Activated CD4-positive, alpha-beta T cell treated with anti-CD3 and anti-CD28 coated beads, Interleukin-2, amount 50 U/mL, for 4 hours (primary cell): ENCODE data around the gene NUP98.
A peak's percentile ranks its signal among the peaks of the same experiment; 100 is the strongest.
"Not testable (repeated sequence)": the region's sequence is repeated elsewhere in the genome, so short reads cannot be mapped to it uniquely, and the experiment has no call there.

Experiments used
- DNase-seq, 2 experiments: peaks; one replicate each; pipeline ENCODE4 v3.0.0-alpha.2; 2020

Gene NUP98

DNA sequence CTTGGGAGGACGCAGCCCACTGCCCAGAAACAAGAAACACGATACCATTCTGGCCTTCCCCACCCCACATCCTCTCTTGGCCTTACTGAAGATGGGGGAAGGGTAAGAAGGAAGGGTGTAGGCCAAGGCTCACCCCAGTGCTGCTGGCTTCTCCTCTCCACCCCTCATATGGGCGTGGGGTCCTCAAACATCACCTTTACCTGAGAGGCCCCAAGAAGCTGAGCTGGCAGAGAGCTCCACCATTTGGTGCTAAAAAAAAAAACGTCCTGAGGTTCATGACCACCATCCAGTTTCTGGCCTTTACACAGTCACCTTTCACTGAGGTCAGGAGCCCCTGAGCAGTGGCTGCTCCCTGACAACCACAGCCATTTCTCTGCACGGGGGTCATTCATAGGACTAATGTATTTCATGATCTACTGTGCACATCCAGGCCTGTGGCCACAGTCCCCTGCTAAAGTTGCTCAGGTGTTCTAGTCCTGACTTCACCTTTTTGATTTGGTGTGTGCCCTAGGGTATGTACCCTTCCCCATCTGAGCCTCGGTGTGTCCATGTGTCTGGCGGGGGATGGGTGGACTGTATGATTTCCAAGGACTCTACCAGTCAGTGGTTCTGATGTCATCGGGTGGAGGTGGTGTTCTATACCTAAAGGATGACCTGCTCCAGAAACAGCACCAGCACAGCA, 28.3 kb upstream of the NUP98 start:
- no peak for DNase-seq

DNA sequence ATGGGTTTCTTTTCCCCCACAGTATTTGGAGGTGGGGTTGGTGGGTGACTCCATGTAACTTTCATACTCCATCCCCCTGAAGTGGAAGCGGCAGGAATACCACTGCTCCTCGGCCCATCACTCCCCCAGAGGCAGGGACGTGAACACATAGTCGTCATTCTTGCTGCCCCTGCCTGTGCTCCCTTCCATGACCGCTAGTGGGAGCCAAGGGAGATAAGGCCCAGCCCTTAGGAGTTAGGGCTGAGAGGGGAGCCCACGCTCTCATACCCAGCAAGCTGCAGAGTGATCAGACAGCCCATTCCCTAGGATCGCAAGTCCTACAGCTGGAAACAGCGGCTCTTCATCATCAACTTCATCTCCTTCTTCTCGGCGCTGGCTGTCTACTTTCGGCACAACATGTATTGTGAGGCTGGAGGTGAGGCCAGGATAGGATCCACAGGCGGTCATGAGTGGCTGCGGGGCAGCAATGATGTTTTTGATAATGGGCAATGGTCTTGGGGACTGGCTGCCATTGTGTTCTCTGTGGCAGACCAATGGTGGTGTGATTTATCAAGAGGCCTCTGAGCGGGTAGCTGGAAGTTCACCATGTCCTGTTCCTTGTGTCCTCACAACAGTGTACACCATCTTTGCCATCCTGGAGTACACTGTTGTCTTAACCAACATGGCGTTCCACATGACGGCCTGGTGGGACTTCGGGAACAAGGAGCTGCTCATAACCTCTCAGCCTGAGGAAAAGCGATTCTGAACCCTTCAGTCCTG, 27.5 kb upstream of the NUP98 start:
- peak; percentile 84 to 85 for DNase-seq

DNA sequence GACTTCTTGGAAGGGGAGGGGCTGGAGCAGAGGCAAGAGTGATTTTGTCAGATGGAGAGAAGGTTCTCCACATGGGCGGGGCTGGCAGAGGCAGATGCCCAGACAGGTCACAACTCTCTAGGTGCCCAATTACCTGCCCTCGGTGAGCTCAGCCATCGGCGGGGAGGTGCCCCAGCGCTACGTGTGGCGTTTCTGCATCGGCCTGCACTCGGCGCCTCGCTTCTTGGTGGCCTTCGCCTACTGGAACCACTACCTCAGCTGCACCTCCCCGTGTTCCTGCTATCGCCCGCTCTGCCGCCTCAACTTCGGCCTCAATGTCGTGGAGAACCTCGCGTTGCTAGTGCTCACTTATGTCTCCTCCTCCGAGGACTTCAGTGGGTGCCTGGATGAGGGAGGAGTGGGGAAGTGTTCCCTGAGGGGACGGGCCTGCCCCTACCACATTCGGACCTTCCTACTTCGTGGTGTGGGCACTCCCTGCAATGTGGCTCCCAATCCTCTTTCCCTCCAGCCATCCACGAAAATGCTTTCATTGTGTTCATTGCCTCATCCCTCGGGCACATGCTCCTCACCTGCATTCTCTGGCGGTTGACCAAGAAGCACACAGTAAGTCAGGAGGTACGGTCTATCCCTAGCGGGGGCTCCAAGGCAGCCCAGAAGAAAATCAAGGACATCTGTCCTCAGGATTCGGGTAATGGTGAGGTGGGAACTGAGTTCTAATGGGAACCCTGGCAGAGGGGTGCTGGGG, 26.6 kb upstream of the NUP98 start:
- DNase-seq = no peak

DNA sequence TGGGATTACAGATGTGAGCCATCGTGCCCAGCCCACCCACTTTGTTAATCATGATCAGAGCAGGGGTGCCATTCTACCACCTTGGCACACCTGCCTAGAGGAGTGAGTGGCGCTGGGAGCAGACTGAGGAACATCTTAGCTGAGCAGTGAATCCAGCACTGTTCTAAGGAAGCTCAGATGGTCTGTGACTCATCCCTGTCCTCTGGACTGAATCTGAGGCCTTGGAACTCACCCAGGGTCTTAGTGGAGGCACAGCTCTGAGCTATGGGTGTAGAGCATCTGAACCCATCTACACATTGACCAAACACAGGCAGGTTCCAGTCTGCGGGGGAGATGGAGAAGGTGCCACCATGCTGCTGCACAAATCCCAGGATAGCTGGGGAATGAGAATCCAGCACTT, 25.9 kb upstream of the NUP98 start:
- no peak for DNase-seq

DNA sequence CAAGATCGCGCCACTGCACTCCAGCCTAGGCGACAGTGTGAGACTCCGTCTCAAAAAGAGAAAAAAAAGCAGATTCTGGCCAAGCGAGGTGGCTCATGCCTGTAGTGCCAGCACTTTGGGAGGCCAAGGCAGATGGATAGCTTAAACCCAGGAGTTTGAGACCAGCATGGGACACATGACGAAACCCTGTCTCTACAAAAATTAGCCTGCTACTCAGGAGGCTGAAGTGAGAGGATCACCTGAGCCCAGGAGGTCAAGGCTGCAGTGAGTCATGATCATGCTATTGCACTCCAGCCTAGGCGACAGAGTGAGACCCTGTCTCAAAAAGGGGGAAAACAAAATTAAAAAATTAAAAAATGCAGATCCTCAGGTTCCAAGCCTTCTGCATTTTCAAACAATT, 25.0 kb upstream of the NUP98 start:
- no peak for DNase-seq

DNA sequence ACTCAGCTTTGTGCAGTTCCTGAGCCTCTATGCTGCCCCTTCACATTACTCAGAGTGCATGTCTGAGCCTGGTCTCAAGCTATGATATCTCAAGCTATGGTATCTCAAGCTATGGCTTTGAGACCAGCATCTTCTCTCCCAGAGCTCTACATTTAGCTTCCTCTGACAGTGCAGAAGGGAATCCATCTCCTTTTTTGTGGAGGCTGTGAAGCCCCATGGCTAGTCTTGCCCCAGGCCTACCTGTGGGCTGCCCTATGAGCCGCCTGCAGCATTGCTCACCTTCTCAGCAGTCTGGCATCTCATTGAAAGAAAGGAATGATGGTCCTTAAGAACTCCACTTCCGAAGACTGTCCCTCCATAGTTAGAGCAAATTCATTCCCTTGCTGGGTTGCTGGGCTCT, 23.6 kb upstream of the NUP98 start:
- DNase-seq = no peak

DNA sequence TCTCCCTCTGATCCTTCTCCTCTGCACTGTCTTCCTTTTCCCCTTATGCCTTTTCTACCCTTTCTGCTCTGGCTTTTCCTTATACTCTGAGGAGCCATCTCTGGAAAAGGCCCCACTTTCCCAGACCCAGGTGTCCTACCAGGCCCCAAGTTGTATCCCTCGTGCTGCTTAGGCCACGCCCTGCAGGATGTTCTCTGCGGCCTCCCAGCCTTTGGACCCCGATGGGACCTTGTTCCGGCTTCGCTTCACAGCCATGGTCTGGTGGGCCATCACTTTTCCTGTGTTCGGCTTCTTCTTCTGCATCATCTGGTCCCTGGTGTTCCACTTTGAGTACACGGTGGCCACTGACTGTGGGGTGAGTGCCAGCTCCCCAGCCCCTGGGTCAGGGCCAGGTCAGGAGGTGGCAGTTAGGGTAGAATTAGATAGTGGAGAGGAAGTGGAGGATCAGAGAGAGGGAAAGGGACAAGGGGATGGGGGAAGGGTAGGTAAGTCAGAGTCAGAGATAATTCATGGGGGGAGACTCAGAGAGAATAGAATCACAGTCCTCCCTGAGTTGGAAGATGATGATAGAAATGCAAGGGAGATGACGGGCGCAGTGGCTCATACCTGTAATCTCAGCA, 19.9 kb upstream of the NUP98 start:
- no peak for DNase-seq

DNA sequence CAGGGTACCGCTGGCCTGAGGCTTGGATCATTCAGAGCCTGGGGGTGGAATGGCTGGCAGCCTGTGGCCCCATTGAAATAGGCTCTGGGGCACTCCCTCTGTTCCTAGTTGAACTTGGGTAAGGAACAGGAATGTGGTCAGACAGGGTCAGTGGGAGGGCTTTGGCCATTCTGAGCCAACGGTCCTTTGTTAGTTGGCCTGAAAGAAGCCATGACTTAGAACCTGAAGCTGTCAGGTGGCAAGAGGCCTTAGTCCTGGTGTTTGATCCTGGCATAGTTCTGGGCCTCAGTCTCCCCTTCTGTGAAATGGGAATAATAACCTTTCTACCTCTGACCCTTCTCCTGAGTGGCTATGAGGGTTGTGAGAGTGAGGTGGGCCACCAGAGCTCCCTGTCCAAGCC, 19.3 kb upstream of the NUP98 start:
- DNase-seq = no peak

DNA sequence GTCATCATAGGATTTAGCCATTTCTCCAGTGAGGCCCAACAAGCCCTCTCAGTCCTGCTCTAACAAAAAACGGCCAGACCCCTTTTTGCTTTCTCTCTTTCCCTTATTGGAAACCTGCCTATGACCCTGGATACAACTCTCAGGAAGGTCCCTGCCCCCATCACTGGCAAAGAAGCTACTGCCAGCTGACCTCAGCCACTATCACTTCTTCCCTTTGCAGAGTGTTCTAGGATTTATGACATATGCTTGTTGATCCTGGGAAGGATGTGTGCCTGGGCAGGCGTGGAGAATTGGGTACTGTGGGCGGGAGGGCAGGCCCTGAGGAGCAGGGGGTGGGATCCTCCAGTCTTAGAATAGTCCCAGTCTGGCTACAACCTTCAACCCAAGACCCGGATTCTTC, 18.5 kb upstream of the NUP98 start:
- DNase-seq = no peak

DNA sequence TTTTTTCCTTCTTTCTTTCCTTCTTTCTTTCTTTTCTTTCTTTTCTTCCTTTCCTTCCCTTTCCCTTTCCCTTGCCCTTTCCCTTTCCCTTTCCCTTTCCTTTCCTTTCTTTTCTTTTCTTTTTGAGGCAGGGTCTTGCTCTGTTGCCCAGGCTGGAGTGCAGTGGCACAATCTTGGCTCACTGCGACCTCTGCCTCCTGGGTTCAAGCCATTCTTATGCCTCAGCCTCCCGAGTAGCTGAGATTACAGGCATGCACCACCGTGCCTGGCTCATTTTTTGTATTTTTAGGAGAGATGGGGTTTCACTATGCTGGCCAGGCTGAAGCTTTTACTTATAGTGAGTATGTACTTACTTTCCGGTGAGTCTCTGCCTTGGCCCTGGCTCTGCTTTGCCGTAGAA, 17.5 kb upstream of the NUP98 start:
- DNase-seq = not testable (repeated sequence)

DNA sequence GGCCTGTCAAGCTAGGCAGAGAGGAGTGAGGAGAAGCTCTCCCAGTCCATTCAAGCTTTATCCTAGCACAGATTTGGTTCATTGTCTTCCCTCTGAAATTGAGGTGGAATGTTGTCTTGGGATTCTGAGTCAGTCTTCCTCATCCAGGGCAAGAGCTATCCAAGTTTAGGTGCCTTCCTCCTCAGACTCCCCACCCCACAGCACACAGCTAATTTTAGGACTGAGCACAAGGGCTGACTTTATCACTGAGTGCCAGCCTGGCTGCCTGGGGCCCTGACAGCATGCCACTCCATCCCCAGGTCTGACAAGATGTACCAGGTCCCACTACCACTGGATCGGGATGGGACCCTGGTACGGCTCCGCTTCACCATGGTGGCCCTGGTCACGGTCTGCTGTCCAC, 13.6 kb upstream of the NUP98 start:
- no peak for DNase-seq

DNA sequence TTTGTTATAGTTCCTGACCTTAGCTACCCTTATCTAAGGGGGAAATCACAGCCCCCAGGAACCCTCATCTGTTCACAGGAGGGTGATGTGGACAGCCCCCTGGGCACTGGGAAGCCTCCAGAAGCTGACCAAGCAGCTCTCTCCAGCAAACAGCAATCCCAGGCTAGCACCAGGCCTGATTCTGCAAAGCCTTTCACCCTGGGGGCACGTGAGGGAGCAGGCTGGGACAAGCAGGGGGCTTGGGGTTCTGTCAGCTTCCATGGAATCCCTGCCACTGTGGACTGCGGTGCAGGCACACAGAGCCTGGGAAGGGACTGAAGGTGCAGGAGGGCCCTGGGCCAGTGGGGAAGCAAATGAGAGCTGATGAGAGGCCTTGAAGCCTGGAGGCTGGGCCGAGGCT, 13.1 kb upstream of the NUP98 start:
- DNase-seq = no peak

DNA sequence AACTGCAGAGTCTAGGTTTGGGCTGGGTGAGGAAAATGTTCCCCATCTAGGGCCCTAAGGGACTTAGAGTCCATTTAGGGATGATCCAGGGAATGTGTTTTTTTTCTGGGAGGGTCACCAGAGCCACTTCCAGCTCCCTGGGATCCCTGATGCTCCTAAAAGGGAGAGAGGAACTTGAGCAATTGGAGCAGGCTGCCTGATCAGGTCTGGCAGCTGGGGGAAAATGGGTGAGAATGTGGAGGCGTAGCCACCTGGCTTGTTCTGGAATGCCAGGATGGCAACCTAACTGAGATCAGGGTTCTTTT, 12.2 kb upstream of the NUP98 start:
- DNase-seq = no peak

DNA sequence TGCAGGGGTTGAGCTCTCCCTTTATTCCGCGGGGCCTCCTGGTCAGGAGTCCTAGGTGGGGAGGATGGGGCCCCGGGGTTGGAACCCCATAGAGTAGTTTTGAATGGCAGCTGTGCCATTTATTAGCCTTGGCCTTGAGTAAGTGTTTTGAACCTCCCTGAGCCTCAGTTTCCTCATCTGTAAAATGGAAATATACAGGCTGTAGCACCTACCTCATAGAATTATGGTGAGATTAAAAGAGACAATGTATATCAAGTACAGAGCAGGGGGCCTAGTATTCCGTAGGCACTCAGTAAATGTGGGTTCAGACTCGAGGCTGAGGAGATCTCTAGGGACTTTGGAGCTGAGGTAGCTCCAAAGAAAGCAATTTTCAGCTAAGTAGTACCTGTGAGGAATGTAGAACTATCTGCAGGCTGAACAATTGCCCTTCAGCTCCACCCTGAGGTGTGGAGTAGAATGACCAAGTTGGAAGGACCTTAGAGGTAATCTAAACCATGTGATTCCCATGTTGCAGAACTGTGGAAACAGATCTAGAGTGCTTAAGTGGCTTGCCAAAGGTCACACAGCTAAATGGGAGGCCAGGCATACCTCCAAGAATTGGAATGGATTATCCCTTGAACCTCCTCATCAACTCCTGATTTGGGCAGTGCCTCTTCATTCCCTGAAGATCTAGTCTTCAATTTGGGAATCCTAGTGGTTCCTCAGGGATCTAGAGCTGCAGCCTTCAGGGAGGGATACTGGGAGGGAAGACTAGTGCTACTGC, 11.7 kb upstream of the NUP98 start:
- peak in 1 of 2 experiments; percentile 28 for DNase-seq

DNA sequence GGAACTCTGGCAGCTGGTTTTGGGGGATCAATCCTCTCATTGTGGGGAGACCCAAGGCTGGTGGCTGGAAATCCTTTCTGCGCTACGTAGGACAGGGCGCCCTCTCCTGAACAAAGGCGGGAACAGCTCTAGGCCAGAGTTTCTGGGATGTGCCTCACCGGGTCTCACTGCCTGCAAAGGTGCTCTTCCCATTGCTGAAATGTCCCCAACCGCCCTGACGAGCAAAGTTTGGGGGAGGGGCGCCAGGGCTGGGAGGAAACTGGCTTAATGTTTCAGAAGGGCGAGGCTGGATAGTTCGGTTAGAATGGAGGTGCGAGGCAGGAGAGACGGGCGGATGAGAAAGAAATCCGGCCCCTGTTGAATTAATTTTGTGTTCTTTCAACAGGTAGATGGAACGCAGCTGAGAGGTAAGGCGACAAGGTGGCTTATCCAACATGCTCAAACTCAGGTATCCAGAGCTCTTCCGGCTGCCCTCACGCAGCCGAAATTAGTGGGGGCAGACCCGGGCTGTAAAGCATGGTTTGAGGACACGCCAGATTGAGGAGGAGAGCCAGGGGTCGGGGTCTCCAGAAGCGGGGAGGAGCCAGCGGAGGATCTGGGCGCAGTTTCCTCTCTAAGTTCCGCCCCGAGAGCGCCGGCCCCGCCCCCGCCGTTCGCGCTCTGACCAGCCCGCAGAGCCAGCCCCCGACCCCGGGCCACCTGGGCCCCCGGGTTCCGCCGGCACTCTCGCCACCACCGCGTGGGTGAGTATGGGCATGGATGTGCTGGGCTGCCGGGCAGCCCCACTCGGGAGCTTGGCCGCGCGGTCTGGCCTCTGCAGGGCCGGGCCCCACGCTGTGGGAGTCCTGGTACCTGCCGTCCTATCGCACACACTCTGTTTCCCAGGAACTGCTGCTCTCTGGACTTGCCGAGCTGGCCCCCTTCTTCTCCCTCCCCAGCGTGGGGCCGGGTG, 10.8 kb upstream of the NUP98 start, which contains the start of gene PGAP2:
PGAP2 (plus strand) TSS at position 652 of the 952 bp plus-strand sequence. CDS start 2,700 bp downstream, outside the sequence.
- DNase-seq = peak; percentile 40 to 42

DNA sequence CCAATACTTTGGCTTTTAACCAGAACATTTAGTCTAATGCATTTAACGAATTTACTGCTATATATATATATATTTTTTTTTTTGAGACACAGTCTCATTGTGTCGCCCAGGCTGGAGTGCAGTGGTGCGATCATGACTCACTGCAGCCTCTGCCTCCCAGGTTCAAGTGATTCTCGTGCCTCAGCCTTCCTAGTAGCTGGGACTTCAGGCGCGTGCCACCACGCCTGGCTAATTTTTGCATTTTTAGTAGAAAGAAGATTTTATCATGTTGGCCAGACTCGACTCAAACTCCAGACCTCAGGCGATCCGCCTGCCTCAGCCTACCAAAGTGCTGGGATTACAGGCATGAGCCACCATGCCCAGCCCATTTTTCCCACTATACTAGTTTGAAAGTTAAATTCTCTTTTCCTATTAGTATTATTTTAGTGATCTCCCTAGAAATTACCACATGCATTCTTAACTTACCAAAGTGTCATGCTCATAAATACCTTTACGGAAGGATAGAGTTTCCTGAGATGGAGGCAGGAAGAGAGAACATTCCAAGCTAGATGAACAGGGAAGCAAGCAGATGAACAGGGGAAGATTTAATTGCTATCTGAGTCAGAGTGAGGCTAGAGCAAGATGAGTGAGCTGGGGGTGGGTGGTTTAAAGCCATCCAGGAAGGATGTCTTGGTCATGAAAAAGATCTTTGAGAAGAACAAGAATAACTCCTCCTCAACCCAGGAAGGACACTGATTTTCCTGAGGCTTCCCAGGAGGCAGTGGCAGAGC, 6.6 kb upstream of the NUP98 start:
- DNase-seq = no peak

DNA sequence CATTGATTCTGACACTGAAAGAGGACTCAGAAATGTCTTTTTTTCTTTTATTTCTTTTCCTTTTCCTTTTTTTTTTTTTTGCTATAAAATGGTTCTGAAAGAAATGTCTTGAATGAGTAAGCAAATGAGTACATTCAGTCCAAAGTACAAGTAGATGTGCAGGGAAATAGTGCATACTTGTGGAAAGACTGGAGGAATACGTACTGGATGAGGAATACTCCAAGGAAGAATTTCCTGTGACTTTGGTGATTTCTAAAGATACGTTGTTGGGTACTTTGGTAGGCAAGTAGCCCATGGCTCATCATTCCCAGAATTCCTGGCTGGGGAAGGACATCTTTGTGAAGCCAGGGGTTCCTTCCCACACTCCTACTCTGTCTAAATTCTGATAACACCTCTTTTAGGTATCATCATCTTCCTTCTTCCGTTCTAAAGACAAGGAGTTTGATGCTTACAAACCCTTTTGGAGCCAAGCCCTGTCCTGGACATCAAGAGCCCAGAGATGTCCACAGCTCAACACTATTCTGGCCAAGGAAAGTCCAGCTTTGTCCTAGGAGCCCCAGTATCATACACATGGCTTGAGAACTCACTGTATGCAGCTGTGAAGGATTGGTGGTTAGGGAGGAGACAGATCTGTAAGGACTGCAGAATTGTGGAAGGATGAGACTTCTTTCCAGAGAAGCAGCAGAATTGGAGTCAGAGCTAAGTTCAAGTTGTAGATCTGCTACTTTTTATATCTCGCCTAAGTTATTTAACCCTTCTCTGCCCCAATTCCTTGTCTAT, 4.8 kb upstream of the NUP98 start:
- no peak for DNase-seq

DNA sequence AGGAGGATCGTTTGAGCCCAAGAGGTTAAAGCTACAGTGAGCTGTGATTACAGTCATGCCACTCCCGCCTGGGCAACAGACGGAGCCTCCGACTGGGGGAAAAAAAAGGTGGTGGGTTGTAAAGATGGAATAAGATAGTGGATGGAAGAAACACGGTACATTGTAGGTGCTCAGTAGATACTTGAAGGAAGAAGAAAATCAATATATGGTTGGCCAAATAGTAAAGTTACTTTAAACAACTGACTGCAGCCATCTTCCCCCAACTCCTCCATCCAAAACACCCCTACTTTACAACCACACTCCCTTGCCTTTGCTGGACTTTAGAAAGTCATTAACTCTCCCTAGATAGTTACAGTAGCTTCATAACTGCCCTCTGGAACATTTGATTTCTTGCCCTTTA, 2.5 kb upstream of the NUP98 start:
- no peak for DNase-seq

DNA sequence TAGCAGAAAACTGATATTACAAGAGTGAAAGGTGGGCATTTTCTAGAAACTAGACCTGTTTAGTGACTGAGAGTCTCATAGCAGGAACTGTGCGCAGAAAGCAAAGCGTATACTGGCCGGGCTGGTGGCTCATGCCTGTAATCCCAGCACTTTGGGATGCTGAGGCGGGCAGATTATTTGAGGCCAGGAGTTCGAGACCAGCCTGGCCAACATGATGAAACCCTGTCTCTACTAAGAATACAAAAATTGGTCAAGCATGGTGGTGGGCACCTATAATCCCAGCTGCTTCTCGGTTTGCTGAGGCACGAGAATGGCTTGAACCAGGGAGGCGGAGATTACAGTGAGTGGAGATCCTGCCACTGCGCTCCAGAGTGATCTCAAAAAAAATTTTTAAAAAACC, 1.8 kb upstream of the NUP98 start:
- DNase-seq = no peak

DNA sequence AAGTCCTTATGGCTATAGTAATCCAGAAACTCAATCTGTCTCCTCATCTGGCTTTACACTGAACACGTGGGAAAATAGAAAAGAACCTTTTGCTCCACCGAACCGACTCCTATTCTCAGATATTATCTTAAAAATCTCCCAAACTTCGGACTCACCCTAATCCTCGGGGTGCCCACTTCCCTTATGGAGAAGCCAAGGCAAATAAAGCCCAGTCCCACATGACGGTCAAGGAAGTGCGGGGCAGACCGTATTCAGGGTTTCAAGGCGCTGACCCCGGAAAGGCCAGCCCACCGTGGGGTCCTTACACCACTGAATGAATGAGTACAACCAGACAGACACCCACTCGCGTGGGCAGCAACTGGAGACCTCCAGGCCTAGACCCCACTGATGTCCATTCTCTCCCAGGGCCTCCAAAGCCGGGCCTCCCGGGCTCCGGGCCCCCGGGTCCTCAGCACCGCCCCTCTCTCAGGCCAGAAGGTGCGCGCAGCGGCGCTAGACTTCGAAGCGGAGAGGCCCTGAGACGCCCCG, 489 bp downstream of the NUP98 start:
- no peak for DNase-seq
